Frontal cortex (tissue), 4 donors: ENCODE measurements around the gene GPATCH4. TPM values are rescaled to one million over a fixed set of nuclear protein-coding genes. Genes with fewer than 3 reads are reported as not detected.
"Not testable (repeated sequence)": the region's sequence is repeated elsewhere in the genome, so short reads cannot be mapped to it uniquely, and the experiment has no call there.

Experiments
- DNase-seq, 2 donors: peaks; one replicate each; pipeline ENCODE4 v3.0.0; 2012; ENCODE audit warnings: low spot score in 2 of 2
- FAIRE-seq: peaks from 2 replicates; lab custom pipeline; 2012; peaks lifted over from hg19 to GRCh38; lab: Jason Lieb, UNC
- total RNA-seq: library from RNA; depleted of rRNA; stranded (reverse); fragments of >200 nt; gene quantifications from one replicate; pipeline ENCODE4 v1.2.3, GENCODE V29; 2014
- donor health status: control.
- donor health status: control.
- donor health status: control.

Gene GPATCH4
- total RNA-seq, 1 donor from 2014 or later = 5.7 TPM

- DNase-seq = no peak
- no peak for FAIRE-seq
Measured at GRCh38 chr1:156553860-156554485, 47.3 kb downstream of the GPATCH4 start.

GRCh38 chr1:156552937-156553336 lies 48.3 kb downstream of the GPATCH4 start:
- not testable (repeated sequence) for DNase-seq, FAIRE-seq

- FAIRE-seq (no peak), DNase-seq (no peak)
Measured at GRCh38 chr1:156552518-156552917, 48.8 kb downstream of the GPATCH4 start.

DNA sequence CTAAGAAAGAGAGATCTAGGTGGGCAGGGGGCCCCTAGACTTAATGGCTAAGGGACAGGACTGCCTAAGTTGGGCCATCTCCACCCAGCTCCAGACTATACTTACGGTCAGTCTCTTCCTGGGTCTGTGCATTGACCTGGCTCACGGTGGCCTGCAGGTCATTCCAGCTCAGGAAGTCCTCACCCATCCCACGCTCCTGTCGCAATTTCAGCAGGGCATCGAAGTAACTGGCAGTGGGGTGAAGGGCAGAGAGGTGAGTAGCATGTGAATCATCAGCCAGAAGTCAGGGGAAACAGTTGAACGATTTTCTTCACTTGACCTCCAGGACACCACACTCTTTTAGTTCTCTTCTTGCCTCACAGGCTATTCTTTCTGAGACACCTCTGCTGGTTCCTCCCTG lies 49.4 kb downstream of the GPATCH4 start:
- FAIRE-seq = no peak
- no peak for DNase-seq

DNA sequence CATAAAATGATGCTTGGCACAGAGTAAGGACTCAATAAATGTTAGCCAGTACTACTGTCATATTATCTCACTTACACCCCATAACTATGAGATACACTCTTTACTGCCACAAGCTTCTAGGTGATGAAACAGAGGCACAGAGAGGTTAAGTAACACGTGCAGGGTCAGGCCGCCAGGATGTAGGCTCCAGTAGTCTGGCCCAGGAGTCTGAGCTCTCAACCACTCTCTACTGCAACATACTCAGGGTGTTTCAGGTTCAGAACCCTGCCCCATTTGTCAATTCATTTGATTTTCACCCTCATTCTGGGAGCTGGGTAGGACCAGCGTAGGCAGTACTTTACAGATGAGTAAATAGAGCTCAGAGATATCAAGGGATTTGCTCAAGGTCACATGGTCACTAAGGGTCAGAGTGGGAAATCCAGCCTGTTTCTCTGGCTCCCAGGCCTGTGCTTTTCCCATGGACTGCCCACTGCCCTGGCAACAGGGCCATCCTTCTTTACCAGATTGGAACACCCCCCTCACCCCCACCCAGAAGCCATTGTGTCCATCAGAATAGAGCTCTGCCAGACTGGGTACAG lies 50.1 kb downstream of the GPATCH4 start:
- DNase-seq (no peak), FAIRE-seq (no peak)

- FAIRE-seq = no peak
Measured at GRCh38 chr1:156550346-156550745, 50.9 kb downstream of the GPATCH4 start.

DNA sequence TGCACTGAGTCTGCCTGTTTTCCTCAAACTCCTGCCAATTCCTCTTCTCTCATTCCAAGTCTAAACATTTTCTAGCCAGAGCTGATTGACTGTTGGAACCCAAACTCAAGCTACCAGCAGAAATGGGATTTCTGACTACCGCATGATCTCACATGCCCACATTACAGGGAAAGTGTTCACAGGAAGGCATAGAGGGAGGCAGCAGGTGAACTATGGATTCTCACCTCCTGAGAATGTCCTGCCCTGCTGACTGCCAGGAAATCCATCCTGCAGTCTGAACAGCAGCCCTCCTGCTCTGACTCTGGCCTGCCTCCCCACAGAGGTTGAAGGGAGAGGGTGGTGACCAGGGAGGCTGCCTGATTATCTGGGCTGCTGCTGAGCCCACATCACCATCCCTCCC lies 51.4 kb downstream of the GPATCH4 start:
- FAIRE-seq (no peak), DNase-seq (no peak)

More at GRCh38 chr1:156550346-156550745, 50.9 kb downstream of the GPATCH4 start:
- DNase-seq = no peak

- no peak for DNase-seq
- FAIRE-seq = no peak
Measured at GRCh38 chr1:156549390-156549789, 51.9 kb downstream of the GPATCH4 start.

GRCh38 chr1:156547982-156548381 lies 53.3 kb downstream of the GPATCH4 start:
- DNase-seq (no peak), FAIRE-seq (no peak)

DNA sequence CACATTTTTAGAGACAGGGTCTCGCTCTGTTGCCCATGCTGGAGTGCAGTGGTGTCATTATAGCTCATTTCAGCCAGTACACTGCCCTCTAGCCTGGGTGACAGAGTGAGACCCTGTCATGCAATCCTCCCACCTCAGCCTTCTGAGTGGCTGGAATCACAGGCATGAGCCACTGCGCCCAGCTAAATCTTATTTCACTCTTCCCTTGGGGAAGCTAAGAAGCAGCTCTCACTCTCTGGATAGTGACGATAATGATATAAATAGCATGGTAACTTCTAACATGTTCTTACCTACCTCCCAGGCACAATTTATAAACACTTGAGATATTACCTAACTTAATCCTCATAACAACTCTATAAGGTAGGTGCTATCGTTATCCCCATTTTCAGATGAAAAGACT lies 53.8 kb downstream of the GPATCH4 start:
- DNase-seq = no peak

DNA sequence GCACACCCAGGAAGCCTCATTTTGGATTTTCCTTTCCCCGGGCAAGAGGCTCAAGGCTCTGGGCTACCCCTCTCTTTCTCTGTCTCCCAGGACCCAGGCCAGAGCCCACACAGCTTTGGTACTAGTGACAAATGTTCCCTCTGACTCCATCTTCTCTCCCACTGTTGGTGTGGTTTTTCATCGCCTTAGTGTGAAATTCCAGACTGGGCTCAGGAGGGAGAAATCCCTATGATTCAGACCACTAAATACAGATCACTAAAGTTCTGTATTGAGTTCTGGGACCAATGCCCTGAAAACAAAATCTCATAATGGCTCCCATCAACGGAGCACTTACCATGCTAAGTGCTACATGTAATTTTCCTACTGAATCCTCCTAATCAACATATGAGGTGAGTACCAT lies 55.0 kb downstream of the GPATCH4 start:
- FAIRE-seq = no peak
- no peak for DNase-seq

More for the DNA sequence above, 53.8 kb downstream of the GPATCH4 start:
- FAIRE-seq = no peak

GRCh38 chr1:156544592-156545102 lies 56.6 kb downstream of the GPATCH4 start:
- DNase-seq = no peak
- no peak for FAIRE-seq

Other genes with a start within 250 kb of the GPATCH4 start
- gene RHBG, start 232.3 kb downstream of the GPATCH4 start, total RNA-seq = not detected
- 4.9 TPM for gene MEF2D, start 100.7 kb downstream of the GPATCH4 start, total RNA-seq
- 1.2 TPM for gene IQGAP3, start 28.9 kb downstream of the GPATCH4 start, total RNA-seq
- gene TTC24, start 21.8 kb downstream of the GPATCH4 start, total RNA-seq = not detected
- 34.6 TPM for gene NAXE, start 9.7 kb downstream of the GPATCH4 start, total RNA-seq
- gene HAPLN2, start 17.9 kb upstream of the GPATCH4 start, total RNA-seq = 0.41 TPM
- gene BCAN, start 40.6 kb upstream of the GPATCH4 start, total RNA-seq = 52.2 TPM
- 43.2 TPM for gene NES, start 75.9 kb upstream of the GPATCH4 start, total RNA-seq
- gene CRABP2, start 104.1 kb upstream of the GPATCH4 start, total RNA-seq = 7.7 TPM
- gene METTL25B, start 127.0 kb upstream of the GPATCH4 start, total RNA-seq = 5.7 TPM
- 7.3 TPM for gene ISG20L2, start 127.3 kb upstream of the GPATCH4 start, total RNA-seq
- 14.7 TPM for gene MRPL24, start 139.6 kb upstream of the GPATCH4 start, total RNA-seq
- 63.6 TPM for gene HDGF, start 150.2 kb upstream of the GPATCH4 start, total RNA-seq
- gene PRCC, start 166.1 kb upstream of the GPATCH4 start, total RNA-seq = 14.3 TPM
- gene SH2D2A, start 215.4 kb upstream of the GPATCH4 start, total RNA-seq = 0.41 TPM